ENCODE data around the gene TSHZ1. TPM values are rescaled to one million over a fixed set of nuclear protein-coding genes. Genes with fewer than 3 reads are reported as not detected.
A peak's percentile ranks its signal among the peaks of the same experiment; 100 is the strongest.

TSHZ1 gene
- total and polyA plus RNA-seq, 2 donors from 2014 or later, result 7.0 to 31.3 TPM

GRCh38 chr18:75205514-75206132, 5.0 kb upstream of the TSHZ1 start:
- Histone ChIP-seq H3K4me1 (ENCODE audit: control insufficient read depth in 2 of 3, insufficient read depth in 2 of 3, low read depth in 1 of 3, low read length in 3 of 3) (peaks cover 5 to 13% (median 11%) of the 10 kb centered on the region in 3 donors), H3K9ac (ENCODE audit: low read length in 3 of 3) (peak overlapping the region in 2 of 3 donors; percentile 10 to 36), H3K4me3 (ENCODE audit: low read length in 3 of 3) (peak overlapping the region; percentile 15 to 87 (median 44)), H3K36me3 (ENCODE audit: control insufficient read depth in 2 of 3, insufficient read depth in 3 of 3, low read length in 3 of 3) (peaks cover 0 to 6% (median 5%) of the 10 kb centered on the region in 3 donors), H3K27me3 (ENCODE audit: control insufficient read depth, insufficient read depth, low read length) (no peaks in the 10 kb centered on the region), H3K27ac (ENCODE audit: low read depth in 2 of 2, low read length in 2 of 2) (no peak overlapping the region), H3K9me3 (ENCODE audit: control insufficient read depth in 2 of 3, insufficient read depth in 1 of 3, low read length in 3 of 3) (no peaks in the 10 kb centered on the region)
- FAIRE-seq (no peak), DNase-seq (peak in 3 of 5 donors; percentile 66 to 82 (median 76))
- intact Hi-C loops (cut with DNase I), result no loop called here
- no peak for TF ChIP-seq CTCF (IDR thresholded peaks at IDR 0.05; ENCODE audit: borderline replicate concordance, extremely low read depth, insufficient read depth)

- no peak for TF ChIP-seq CTCF (IDR thresholded peaks at IDR 0.05; ENCODE audit: borderline replicate concordance, extremely low read depth, insufficient read depth)
- H3K36me3 ChIP-seq (ENCODE audit: control insufficient read depth in 2 of 3, insufficient read depth in 3 of 3, low read length in 3 of 3), result peaks cover 0 to 2% (median 1%) of the 10 kb centered on the region in 3 donors
- DNase-seq (no peak), FAIRE-seq (no peak)
- H3K27me3 ChIP-seq (ENCODE audit: control insufficient read depth, insufficient read depth, low read length), result no peaks in the 10 kb centered on the region
- H3K27ac ChIP-seq (ENCODE audit: low read depth in 2 of 2, low read length in 2 of 2), result no peak overlapping the region
- H3K4me1 ChIP-seq (ENCODE audit: control insufficient read depth in 2 of 3, insufficient read depth in 2 of 3, low read depth in 1 of 3, low read length in 3 of 3), result peaks cover 5 to 13% (median 11%) of the 10 kb centered on the region in 3 donors
- intact Hi-C loops (cut with DNase I), result no loop called here
- no peaks in the 10 kb centered on the region for H3K9me3 ChIP-seq (ENCODE audit: control insufficient read depth in 2 of 3, insufficient read depth in 1 of 3, low read length in 3 of 3)
- H3K4me3 ChIP-seq (ENCODE audit: low read length in 3 of 3), result peak overlapping the region in 2 of 3 donors; percentile 81 to 87
- peak overlapping the region in 2 of 3 donors; percentile 73 to 83 for H3K9ac ChIP-seq (ENCODE audit: low read length in 3 of 3)
Observed at GRCh38 chr18:75206452-75207309, 3.9 kb upstream of the TSHZ1 start.

GRCh38 chr18:75207310-75208154, 3.1 kb upstream of the TSHZ1 start:
- Histone ChIP-seq H3K27ac (ENCODE audit: low read depth in 2 of 2, low read length in 2 of 2) (peak overlapping the region; percentile 96), H3K9ac (ENCODE audit: low read length in 3 of 3) (peak overlapping the region; percentile 73 to 87 (median 83)), H3K27me3 (ENCODE audit: control insufficient read depth, insufficient read depth, low read length) (no peaks in the 10 kb centered on the region), H3K9me3 (ENCODE audit: control insufficient read depth in 2 of 3, insufficient read depth in 1 of 3, low read length in 3 of 3) (no peaks in the 10 kb centered on the region), H3K36me3 (ENCODE audit: control insufficient read depth in 2 of 3, insufficient read depth in 3 of 3, low read length in 3 of 3) (no peaks in the 10 kb centered on the region), H3K4me1 (ENCODE audit: control insufficient read depth in 2 of 3, insufficient read depth in 2 of 3, low read depth in 1 of 3, low read length in 3 of 3) (peaks cover 3 to 13% (median 11%) of the 10 kb centered on the region in 3 donors), H3K4me3 (ENCODE audit: low read length in 3 of 3) (peak overlapping the region; percentile 76 to 87 (median 81))
- intact Hi-C loops (cut with DNase I), result no loop called here
- FAIRE-seq, result no peak
- TF ChIP-seq CTCF (IDR thresholded peaks at IDR 0.05; ENCODE audit: borderline replicate concordance, extremely low read depth, insufficient read depth), result no peak
- DNase-seq, result peak in 4 of 5 donors; percentile 42 to 71 (median 62)
